Fibroblast of lung (primary cell): ENCODE measurements around the gene PLEKHA5. TPM values are rescaled to one million over a fixed set of nuclear protein-coding genes. Genes with fewer than 3 reads are reported as not detected.

Experiments used
- DNase-seq, 2 donors: peaks; one replicate each; pipeline versions ENCODE4 v3.0.0 to v3.0.0-alpha.2; 2010; ENCODE audit warnings: low read depth in 2 of 2
- H2AFZ ChIP-seq: 2 replicates; pipeline ENCODE4 v1.5.1; 2012; ENCODE audit warnings: low read length, control low read depth, inconsistent platforms
- H3K27ac ChIP-seq: 2 replicates; pipeline ENCODE4 v1.5.1; 2011; ENCODE audit warnings: low read length, control low read depth; ENCODE audit not compliant: insufficient read depth
- H3K27me3 ChIP-seq: 2 replicates; pipeline ENCODE4 v1.5.1; 2011; ENCODE audit warnings: mild to moderate bottlenecking, low read length; ENCODE audit not compliant: control insufficient read depth, insufficient read depth
- H3K36me3 ChIP-seq: 2 replicates; pipeline ENCODE4 v1.5.1; 2011; ENCODE audit warnings: low read length; ENCODE audit not compliant: control insufficient read depth, insufficient read depth
- H3K4me1 ChIP-seq: 2 replicates; pipeline ENCODE4 v1.5.1; 2011; ENCODE audit warnings: low read length; ENCODE audit not compliant: control insufficient read depth, insufficient read depth; ENCODE audit errors: extremely low read depth
- H3K4me2 ChIP-seq: 2 replicates; pipeline ENCODE4 v1.5.1; 2011; ENCODE audit warnings: low read length, control low read depth; ENCODE audit not compliant: insufficient read depth; ENCODE audit errors: extremely low read depth
- H3K4me3 ChIP-seq, 4 experiments: fragments of 200-600 bp in 1 of 4; sonication (generic) in 1 of 4; replicated peaks in 1 of 4; 2 replicates each; pipeline ENCODE4 v1.5.1; 2011 to 2016; ENCODE audit warnings: low read length in 4 of 4, low read depth in 3 of 4, mild to moderate bottlenecking in 3 of 4, control low read depth in 2 of 4, inconsistent platforms in 1 of 4, mixed read lengths in 1 of 4; ENCODE audit not compliant: insufficient read depth in 1 of 4; ENCODE audit errors: control extremely low read depth in 1 of 4
- H3K79me2 ChIP-seq: 2 replicates; pipeline ENCODE4 v1.5.1; 2012; ENCODE audit warnings: mild to moderate bottlenecking, low read length, inconsistent platforms; ENCODE audit not compliant: control insufficient read depth, insufficient read depth
- H3K9ac ChIP-seq: 2 replicates; pipeline ENCODE4 v1.5.1; 2011; ENCODE audit warnings: mild to moderate bottlenecking, low read length, control low read depth; ENCODE audit not compliant: insufficient read depth
- H3K9me3 ChIP-seq: 2 replicates; pipeline ENCODE4 v1.5.1; 2012; ENCODE audit warnings: low read depth, low read length; ENCODE audit not compliant: control insufficient read depth, insufficient read depth
- H4K20me1 ChIP-seq: 2 replicates; pipeline ENCODE4 v1.5.1; 2011; ENCODE audit warnings: low read length; ENCODE audit not compliant: control insufficient read depth, insufficient read depth; ENCODE audit errors: extremely low read depth
- EZH2 ChIP-seq: IDR thresholded peaks from 2 replicates; pipeline ENCODE4 v1.5.1; 2012; ENCODE audit warnings: low read length, control low read depth, mild to moderate bottlenecking; ENCODE audit errors: missing control alignments
- polyA plus RNA-seq, 2 donors: library from polyadenylated mRNA; depleted of rRNA in 1 of 2; stranded (reverse) in 1 of 2; unstranded in 1 of 2; fragments of >200 nt; gene quantifications; 2 replicates each; pipeline ENCODE4 v1.2.1, GENCODE V29; 2011 to 2012; ENCODE audit warnings: missing spikeins in 1 of 2
- total RNA-seq: library from RNA; depleted of rRNA; stranded (reverse); fragments of >200 nt; gene quantifications from 2 replicates; pipeline ENCODE4 v1.2.1, GENCODE V29; 2014
- TF ChIP-seq, protein P1 (sequence below), 2 donors: IDR thresholded peaks in 1 of 2; conservative IDR thresholded peaks in 1 of 2; 1 replicate in 1 of 2; 2 replicates in 1 of 2; pipeline ENCODE4 v1.5.1; 2011 to 2012; ENCODE audit warnings: low read length in 2 of 2, control low read depth in 1 of 2, inconsistent platforms in 1 of 2, low read depth in 1 of 2, mild to moderate bottlenecking in 1 of 2

Gene PLEKHA5
- total and polyA plus RNA-seq, 2 donors (not counting 1 experiment from before 2014, with no cell fraction given), result 15.5 to 50.4 TPM

DNA sequence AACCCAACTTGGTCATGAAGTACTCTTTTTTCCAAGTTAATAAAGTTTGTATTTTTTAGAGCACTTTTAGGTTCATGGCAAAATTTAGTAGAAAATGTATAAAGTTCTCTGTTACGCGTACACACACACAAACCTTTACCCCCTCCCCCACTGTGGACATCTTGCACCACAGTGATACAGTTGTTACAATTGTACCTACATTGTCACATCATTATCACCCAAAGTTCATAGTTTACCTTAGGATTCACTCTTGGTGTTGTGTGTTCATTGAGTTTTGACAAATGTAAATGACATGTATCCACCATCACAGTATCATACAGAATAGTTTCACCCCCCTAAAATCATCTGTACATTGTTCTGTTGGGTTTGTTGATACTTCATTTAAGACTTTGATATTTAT, 23.9 kb downstream of the PLEKHA5 start:
- no peak overlapping the region for H3K27ac ChIP-seq
- H3K4me2 ChIP-seq, result no peak overlapping the region
- H3K27me3 ChIP-seq, result no peaks in the 10 kb centered on the region
- H3K9ac ChIP-seq, result no peak overlapping the region
- TF ChIP-seq, protein P1, sequence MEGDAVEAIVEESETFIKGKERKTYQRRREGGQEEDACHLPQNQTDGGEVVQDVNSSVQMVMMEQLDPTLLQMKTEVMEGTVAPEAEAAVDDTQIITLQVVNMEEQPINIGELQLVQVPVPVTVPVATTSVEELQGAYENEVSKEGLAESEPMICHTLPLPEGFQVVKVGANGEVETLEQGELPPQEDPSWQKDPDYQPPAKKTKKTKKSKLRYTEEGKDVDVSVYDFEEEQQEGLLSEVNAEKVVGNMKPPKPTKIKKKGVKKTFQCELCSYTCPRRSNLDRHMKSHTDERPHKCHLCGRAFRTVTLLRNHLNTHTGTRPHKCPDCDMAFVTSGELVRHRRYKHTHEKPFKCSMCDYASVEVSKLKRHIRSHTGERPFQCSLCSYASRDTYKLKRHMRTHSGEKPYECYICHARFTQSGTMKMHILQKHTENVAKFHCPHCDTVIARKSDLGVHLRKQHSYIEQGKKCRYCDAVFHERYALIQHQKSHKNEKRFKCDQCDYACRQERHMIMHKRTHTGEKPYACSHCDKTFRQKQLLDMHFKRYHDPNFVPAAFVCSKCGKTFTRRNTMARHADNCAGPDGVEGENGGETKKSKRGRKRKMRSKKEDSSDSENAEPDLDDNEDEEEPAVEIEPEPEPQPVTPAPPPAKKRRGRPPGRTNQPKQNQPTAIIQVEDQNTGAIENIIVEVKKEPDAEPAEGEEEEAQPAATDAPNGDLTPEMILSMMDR (conservative IDR thresholded peaks at IDR 0.05 in 1 of 2, IDR thresholded peaks at IDR 0.05 in 1 of 2; ENCODE audit: low read depth in 1 of 2, low read length in 2 of 2), result no peak
- no peak for TF ChIP-seq EZH2
- H2AFZ ChIP-seq, result no peak overlapping the region
- peaks cover 1% of the 10 kb centered on the region for H3K4me1 ChIP-seq
- H3K79me2 ChIP-seq, result no peaks in the 10 kb centered on the region
- no peaks in the 10 kb centered on the region for H3K9me3 ChIP-seq
- H3K4me3 ChIP-seq, result no peak overlapping the region
- no peaks in the 10 kb centered on the region for H4K20me1 ChIP-seq
- no peak for DNase-seq
- no peaks in the 10 kb centered on the region for H3K36me3 ChIP-seq

DNA sequence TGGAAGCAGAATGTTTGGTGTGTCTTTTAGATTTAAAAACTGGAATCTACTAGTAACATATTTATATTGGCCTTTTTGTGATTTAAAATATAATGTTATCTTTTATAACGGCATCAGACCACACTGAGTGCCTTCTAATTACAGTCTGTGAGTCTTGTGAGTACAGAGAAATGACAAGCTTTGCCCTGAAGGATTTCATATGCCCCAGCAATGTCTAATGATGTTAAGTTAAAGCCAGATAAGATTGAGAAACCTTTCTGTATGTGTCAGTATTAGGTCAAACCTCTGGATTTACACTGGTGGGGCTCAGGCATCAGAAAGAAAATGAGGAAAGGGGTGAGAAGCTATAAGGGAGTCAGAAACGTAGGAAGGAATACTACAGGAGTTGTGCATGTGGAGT, 25.2 kb downstream of the PLEKHA5 start:
- Histone ChIP-seq H3K9me3 (no peaks in the 10 kb centered on the region), H2AFZ (no peak overlapping the region), H3K79me2 (no peaks in the 10 kb centered on the region), H4K20me1 (no peaks in the 10 kb centered on the region), H3K4me2 (no peak overlapping the region), H3K4me1 (peaks cover 3% of the 10 kb centered on the region), H3K27ac (no peak overlapping the region), H3K36me3 (no peaks in the 10 kb centered on the region), H3K9ac (no peak overlapping the region), H3K4me3 (no peak overlapping the region), H3K27me3 (no peaks in the 10 kb centered on the region)
- TF ChIP-seq EZH2, result no peak
- TF ChIP-seq, protein P1 (conservative IDR thresholded peaks at IDR 0.05 in 1 of 2, IDR thresholded peaks at IDR 0.05 in 1 of 2; ENCODE audit: low read depth in 1 of 2, low read length in 2 of 2), result no peak
- peak in 1 of 2 donors; percentile 58 for DNase-seq

DNA sequence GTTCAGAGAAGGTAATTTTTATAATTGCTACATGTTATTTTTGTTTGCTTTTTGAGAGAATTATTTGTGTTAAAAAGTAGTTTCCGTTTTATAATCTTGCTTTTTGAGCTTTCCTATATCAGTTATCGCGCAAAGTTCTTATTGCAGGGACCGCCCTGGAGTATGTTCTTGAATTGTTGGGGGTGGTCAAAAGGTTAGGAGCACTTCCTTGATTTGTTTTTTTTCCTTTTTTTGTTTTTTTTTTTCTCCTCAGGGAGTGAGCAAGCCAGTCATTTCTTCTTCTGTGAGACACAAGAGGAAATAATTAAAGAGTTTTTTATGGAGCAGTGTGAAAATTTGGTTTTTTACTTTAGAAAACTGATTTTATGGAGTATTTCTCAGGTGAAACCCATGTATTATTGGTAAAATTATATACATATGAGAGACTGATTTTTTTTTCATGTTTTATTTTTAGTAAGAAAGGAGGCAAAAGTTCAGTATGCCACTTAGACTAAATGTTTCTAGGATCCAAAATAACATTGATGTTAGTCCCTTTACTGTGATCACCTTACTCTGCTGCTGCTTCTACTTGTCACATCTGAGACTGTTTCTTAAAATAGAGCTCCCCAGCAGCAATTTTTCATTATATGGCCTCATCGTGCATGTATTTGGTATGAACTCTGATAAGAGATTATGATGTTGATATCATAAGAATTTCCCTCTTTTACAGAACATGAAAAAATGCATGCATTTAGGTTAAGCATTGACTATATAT, 26.6 kb downstream of the PLEKHA5 start:
- Histone ChIP-seq H2AFZ (no peak overlapping the region), H3K4me2 (no peak overlapping the region), H3K9ac (no peak overlapping the region), H3K4me3 (no peak overlapping the region), H3K4me1 (peaks cover 3% of the 10 kb centered on the region), H4K20me1 (no peaks in the 10 kb centered on the region), H3K27me3 (no peaks in the 10 kb centered on the region), H3K36me3 (no peaks in the 10 kb centered on the region), H3K79me2 (no peaks in the 10 kb centered on the region), H3K9me3 (no peaks in the 10 kb centered on the region), H3K27ac (no peak overlapping the region)
- no peak for DNase-seq
- no peak for TF ChIP-seq EZH2
- TF ChIP-seq, protein P1 (conservative IDR thresholded peaks at IDR 0.05 in 1 of 2, IDR thresholded peaks at IDR 0.05 in 1 of 2; ENCODE audit: low read depth in 1 of 2, low read length in 2 of 2), result no peak
